ENCODE measurements around the gene IER5.
"Not testable (repeated sequence)": the region's sequence is repeated elsewhere in the genome, so short reads cannot be mapped to it uniquely, and the experiment has no call there.

Gene IER5

GRCh38 chr1:181088079-181089016 is at the start of gene IER5:
IER5 (plus strand) TSS chr1:181088700; CDS start chr1:181088903, 203 bp downstream.
- in situ Hi-C loops (cut with MboI; ENCODE audit: low sequenced_read_pairs) = no loop called here

GRCh38 chr1:181040284-181040865 is 48.1 kb upstream of the IER5 start:
- in situ Hi-C loops (cut with MboI; ENCODE audit: low sequenced_read_pairs) = no loop called here

DNA sequence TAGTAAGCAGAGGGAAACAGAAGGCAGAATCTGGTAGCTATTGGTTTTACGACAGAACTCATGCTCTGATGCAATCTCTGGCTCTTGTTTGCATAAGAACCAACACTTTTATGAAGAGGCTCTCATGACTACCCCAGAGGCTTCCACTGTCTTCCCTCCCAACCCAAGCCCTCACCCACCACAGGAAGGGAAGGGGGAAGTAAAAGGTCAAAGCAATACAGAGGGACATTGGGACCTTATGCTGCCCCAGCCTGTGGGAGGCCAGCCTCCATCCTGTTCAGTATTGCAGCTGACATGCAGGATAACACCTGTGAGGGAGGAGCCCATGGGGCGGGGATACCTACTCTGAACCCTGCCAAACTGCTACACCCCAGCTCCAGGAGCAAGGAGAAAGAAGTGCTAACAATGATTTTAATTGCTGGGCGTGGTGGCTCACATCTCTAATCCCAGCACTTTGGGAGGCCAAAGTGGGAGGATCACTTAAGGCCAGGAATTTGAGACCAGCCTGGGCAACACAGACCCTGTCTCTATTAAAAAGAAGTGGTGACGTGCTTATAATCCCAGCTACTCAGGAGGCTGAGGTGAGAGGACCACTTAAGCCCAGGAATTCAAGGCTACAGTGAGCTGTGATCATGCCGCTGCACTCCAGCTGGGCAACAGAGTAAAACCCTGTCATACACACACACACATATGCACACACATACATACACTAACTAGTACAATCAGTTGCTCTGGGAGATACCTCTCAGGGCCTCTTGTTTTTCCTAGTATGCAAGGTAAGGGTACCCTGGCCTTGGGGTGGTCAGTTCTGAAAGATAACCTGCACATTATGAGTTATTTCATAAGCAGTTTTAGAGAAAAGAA is 45.2 kb upstream of the IER5 start:
- in situ Hi-C loops (cut with MboI; ENCODE audit: low sequenced_read_pairs) = no loop called here

DNA sequence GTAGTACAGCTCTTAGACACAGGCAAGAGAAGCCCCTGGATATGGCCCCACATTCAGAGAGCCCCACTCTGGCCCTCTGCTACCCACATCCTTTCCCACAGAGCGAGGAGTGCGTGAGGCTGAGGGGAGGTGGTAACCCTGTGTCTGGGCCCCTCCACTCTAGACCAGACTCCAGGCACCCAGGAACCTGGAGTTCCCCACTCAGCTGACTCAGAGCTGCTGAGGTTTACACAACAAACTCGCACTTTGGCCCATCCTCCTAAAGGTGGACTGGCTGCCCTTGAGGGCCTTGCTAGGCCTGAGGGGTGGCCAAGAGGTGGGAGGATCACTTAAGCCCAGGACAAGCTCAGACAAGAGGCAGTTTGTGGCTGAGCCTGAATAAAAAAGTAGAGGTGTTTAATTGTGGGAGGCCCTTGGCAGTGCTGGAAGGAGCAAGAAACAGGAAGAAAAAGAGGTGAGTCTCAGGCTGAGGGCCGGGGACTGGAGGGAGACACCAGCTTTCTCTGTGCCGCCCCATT is 44.0 kb upstream of the IER5 start:
- in situ Hi-C loops (cut with MboI; ENCODE audit: low sequenced_read_pairs) = no loop called here

GRCh38 chr1:181045946-181046345 is 42.6 kb upstream of the IER5 start:
- in situ Hi-C loops (cut with MboI; ENCODE audit: low sequenced_read_pairs) = not testable (repeated sequence)

- in situ Hi-C loops (cut with MboI; ENCODE audit: low sequenced_read_pairs) = no loop called here
Measured at GRCh38 chr1:181049378-181049777, 39.1 kb upstream of the IER5 start.

GRCh38 chr1:181050922-181051321 is 37.6 kb upstream of the IER5 start:
- in situ Hi-C loops (cut with MboI; ENCODE audit: low sequenced_read_pairs) = no loop called here

DNA sequence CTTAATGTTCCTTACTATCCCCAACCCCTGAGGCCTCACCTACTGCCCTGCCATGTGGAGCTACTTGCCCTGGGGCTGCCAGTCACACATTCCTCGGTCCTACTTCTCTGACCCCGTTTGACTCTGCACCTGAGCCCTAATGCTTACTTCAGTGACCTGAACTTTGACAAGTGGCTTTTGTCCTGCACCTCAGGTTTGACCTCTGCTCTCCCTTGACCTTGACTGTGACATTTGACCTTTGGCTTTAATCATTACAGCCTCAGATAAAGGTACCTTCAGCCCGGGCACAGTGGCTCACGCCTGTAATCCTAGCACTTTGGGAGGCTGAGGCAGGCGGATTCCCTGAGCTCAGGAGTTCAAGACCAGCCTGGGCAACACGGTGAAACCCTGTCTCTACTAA is 31.9 kb upstream of the IER5 start:
- in situ Hi-C loops (cut with MboI; ENCODE audit: low sequenced_read_pairs) = no loop called here

- in situ Hi-C loops (cut with MboI; ENCODE audit: low sequenced_read_pairs) = no loop called here
Measured at GRCh38 chr1:181057079-181057478, 31.4 kb upstream of the IER5 start.

- in situ Hi-C loops (cut with MboI; ENCODE audit: low sequenced_read_pairs) = no loop called here
Measured at GRCh38 chr1:181059435-181059834, 29.1 kb upstream of the IER5 start.

- in situ Hi-C loops (cut with MboI; ENCODE audit: low sequenced_read_pairs) = no loop called here
Measured at GRCh38 chr1:181060066-181060465, 28.4 kb upstream of the IER5 start.

GRCh38 chr1:181060947-181061346 is 27.6 kb upstream of the IER5 start:
- in situ Hi-C loops (cut with MboI; ENCODE audit: low sequenced_read_pairs) = not testable (repeated sequence)

GRCh38 chr1:181061487-181061886 is 27.0 kb upstream of the IER5 start:
- in situ Hi-C loops (cut with MboI; ENCODE audit: low sequenced_read_pairs) = no loop called here

GRCh38 chr1:181061891-181062835 is 26.3 kb upstream of the IER5 start:
- in situ Hi-C loops (cut with MboI; ENCODE audit: low sequenced_read_pairs) = no loop called here

DNA sequence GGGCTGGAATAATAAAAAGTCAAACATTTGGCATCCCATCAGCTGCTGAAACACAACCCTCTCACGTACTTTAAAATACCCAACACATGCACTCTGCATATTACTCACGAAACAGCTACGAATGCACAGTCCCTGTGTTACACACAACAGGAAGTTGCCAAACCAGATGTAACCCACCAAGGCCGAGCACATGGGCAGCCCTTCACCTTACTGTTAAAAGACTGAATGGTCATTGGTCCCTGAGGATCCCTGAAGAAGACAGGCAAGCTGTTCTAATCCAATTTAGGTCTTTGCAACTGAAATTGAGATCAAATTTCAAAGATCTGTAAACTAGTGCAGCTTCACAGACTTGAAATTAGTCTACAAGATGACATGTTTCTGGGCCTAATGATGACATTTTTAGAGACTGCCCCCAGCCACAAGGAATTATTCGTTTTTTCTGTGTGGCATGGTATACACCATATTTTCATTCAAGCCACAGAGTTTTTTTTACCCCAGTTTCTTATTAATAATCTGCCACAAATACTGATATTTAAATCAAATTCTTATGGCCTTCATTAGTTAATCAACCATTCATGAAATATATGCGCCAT is 25.6 kb upstream of the IER5 start:
- in situ Hi-C loops (cut with MboI; ENCODE audit: low sequenced_read_pairs) = no loop called here

DNA sequence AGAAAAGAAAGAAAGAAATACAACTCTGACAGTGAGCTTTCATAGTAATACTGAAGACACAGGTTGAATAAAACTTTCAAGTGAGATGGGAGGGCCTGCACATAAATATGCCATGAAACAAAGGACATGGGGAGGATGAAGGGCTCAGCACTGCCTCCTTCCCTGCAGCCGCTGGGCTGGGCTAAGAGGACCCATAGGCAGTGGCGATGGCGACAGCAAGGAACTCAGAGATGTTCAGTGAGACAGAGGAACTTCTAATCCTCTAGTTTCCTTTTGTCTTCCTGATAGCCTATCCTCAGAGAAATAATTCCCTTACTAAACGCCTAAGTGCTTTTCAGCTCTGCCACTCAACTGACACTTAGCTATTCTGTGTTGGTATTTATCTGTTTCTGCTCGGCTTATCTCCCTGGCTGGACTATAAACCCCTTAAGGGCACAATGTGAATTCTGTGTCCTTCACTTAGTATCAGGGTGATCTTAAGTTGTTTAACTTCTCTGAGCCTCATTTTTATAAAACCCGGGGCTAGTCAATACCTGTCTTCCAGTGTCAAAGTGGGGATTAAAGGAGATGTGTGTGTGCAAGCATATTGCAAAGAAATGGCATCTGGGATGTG is 24.4 kb upstream of the IER5 start:
- in situ Hi-C loops (cut with MboI; ENCODE audit: low sequenced_read_pairs) = no loop called here

- in situ Hi-C loops (cut with MboI; ENCODE audit: low sequenced_read_pairs) = no loop called here
Measured at GRCh38 chr1:181064702-181065101, 23.8 kb upstream of the IER5 start.

GRCh38 chr1:181073638-181074037 is 14.9 kb upstream of the IER5 start:
- in situ Hi-C loops (cut with MboI; ENCODE audit: low sequenced_read_pairs) = no loop called here

DNA sequence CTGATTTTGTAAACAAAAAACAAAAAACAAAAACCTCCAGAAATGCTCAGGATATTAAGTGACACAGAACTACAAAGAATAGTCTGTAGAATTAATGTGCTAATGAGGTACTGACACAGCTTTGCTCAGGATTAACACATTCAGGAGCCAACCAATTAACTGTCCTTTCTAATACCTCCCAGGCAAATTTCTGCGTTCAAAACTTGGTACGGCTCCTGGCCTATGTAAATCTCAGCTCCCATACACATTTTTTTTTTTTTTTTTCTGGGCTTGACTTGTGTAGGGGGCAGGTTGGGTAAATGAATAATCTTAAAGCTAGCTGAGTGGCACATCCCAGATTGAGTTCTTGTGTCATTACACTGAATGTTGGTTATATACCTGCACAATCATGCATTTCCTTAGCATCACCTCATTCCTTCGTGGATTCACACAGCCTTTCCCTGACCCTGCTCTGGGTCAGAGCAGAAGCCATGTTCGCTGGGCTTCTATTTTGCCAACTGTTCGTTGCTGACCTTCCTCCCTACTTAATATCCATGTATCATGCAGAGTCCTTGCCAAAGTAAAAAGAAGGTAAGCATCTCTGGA is 12.6 kb upstream of the IER5 start:
- in situ Hi-C loops (cut with MboI; ENCODE audit: low sequenced_read_pairs) = no loop called here

Measured in HL-60/S4 treated with retinoic acid at 250 ng/mL for 4 days and 3 days (cell line).